ENCODE results near the gene TRAPPC11. TPM values are rescaled to one million over a fixed set of nuclear protein-coding genes. Genes with fewer than 3 reads are reported as not detected.

The TRAPPC11 gene
- total RNA-seq, 2 donors from 2014 or later, result 38.4 to 49.7 TPM

DNA sequence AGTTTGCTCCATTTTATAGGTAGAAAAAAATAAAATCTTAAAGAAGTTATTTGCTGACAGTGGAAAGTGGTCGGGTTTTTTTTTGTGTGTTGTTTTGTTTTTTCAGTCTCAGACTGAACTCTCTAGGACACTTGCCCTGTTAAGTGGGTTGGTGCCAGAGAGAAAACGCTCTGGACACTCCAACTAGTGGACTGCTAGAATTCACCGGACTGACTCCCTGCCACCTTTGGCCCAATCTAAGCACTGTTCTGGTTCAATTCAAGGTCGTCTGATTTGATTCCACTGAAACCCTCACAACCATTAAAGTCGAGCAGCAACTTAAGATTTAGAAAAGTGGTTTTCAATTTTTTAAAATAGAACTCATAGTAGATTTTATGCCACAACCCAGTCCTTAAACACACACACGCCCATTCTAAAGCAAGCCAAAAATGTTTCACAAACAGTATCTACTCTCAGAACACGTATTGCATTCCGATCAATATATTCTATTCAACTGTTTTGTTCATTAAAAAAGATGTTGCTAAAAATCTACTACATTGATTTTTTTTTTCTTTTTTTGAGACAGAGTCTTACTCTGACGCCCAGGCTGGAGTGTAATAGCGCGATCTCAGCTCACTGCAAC lies 27.4 kb upstream of the TRAPPC11 start:
- Mint-ChIP-seq H3K4me3 (no peak overlapping the region), H3K4me1 (peaks cover 11% of the 10 kb centered on the region), H3K36me3 (ENCODE audit: low read depth) (no peaks in the 10 kb centered on the region), H3K27me3 (ENCODE audit: insufficient read depth) (no peaks in the 10 kb centered on the region), H3K27ac (no peak overlapping the region), H3K9me3 (no peaks in the 10 kb centered on the region)
- 93 to 98% methylated on average over 5 to 11 of the region's 11 CpGs for WGBS, 2 experiments (ENCODE audit: insufficient coverage in 1 of 2, insufficient read length in 1 of 2)
- peaks cover 3% of the 10 kb centered on the region for H3K4me1 ChIP-seq (ENCODE audit: control insufficient read depth, insufficient read depth, low read length)
- no peaks in the 10 kb centered on the region for H3K27me3 ChIP-seq (ENCODE audit: control insufficient read depth, insufficient read depth, low read length, poor library complexity, severe bottlenecking)
- H3K4me3 ChIP-seq (ENCODE audit: low read length), result no peak overlapping the region
- no peaks in the 10 kb centered on the region for H3K36me3 ChIP-seq (ENCODE audit: control insufficient read depth, insufficient read depth, low read length)
- no peak overlapping the region for H3K9ac ChIP-seq (ENCODE audit: extremely low read depth, low read length, poor library complexity, severe bottlenecking)
- DNase-seq, result no peak
- H3K9me3 ChIP-seq (ENCODE audit: control insufficient read depth, low read length), result no peaks in the 10 kb centered on the region
- no peak for TF ChIP-seq CTCF (conservative IDR thresholded peaks at IDR 0.05)
- no peak overlapping the region for H3K27ac ChIP-seq (ENCODE audit: low read depth, low read length)

DNA sequence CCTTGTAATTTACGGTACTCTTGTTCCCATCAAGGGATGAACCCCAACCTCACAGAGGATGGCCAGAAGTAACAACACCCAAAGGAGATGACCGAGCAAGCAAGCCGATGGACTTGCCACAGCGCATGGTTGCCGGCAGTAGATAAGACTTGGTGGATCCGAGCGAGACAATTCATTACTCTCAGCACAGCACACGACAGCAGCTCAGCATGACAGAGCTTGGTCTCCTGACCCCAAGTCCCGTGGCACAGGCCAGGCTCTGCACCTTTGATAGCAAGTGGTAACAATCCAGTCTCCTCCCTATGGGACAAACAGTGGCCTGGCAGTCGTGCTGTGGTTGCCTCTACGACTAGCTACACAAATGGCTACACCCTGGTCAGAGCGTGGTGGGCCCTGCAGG lies 26.4 kb upstream of the TRAPPC11 start:
- H3K36me3 Mint-ChIP-seq (ENCODE audit: low read depth), result no peaks in the 10 kb centered on the region
- no peak for DNase-seq
- no peaks in the 10 kb centered on the region for H3K27me3 ChIP-seq (ENCODE audit: control insufficient read depth, insufficient read depth, low read length, poor library complexity, severe bottlenecking)
- H3K36me3 ChIP-seq (ENCODE audit: control insufficient read depth, insufficient read depth, low read length), result no peaks in the 10 kb centered on the region
- H3K4me1 ChIP-seq (ENCODE audit: control insufficient read depth, insufficient read depth, low read length), result peaks cover 3% of the 10 kb centered on the region
- no peak overlapping the region for H3K9ac ChIP-seq (ENCODE audit: extremely low read depth, low read length, poor library complexity, severe bottlenecking)
- no peaks in the 10 kb centered on the region for H3K9me3 ChIP-seq (ENCODE audit: control insufficient read depth, low read length)
- H3K27ac ChIP-seq (ENCODE audit: low read depth, low read length), result no peak overlapping the region
- no peaks in the 10 kb centered on the region for H3K27me3 Mint-ChIP-seq (ENCODE audit: insufficient read depth)
- TF ChIP-seq CTCF (conservative IDR thresholded peaks at IDR 0.05), result no peak
- H3K4me3 Mint-ChIP-seq, result no peak overlapping the region
- H3K27ac Mint-ChIP-seq, result peak overlapping the region; percentile 23
- H3K4me3 ChIP-seq (ENCODE audit: low read length), result no peak overlapping the region
- WGBS, 2 experiments (ENCODE audit: insufficient coverage in 1 of 2, insufficient read length in 1 of 2), result 91 to 93% methylated on average over 12 of the region's 12 CpGs
- peaks cover 14% of the 10 kb centered on the region for H3K4me1 Mint-ChIP-seq
- H3K9me3 Mint-ChIP-seq, result no peaks in the 10 kb centered on the region

GRCh38 chr4:183633476-183634400 lies 25.4 kb upstream of the TRAPPC11 start:
- H3K4me1 ChIP-seq (ENCODE audit: control insufficient read depth, insufficient read depth, low read length), result peaks cover 3% of the 10 kb centered on the region
- 86 to 89% methylated on average over 8 to 11 of the region's 11 CpGs for WGBS, 2 experiments (ENCODE audit: insufficient coverage in 1 of 2, insufficient read length in 1 of 2)
- no peak overlapping the region for H3K9ac ChIP-seq (ENCODE audit: extremely low read depth, low read length, poor library complexity, severe bottlenecking)
- H3K36me3 ChIP-seq (ENCODE audit: control insufficient read depth, insufficient read depth, low read length), result no peaks in the 10 kb centered on the region
- Mint-ChIP-seq H3K27me3 (ENCODE audit: insufficient read depth) (no peaks in the 10 kb centered on the region), H3K36me3 (ENCODE audit: low read depth) (no peaks in the 10 kb centered on the region), H3K4me1 (peaks cover 14% of the 10 kb centered on the region), H3K9me3 (no peaks in the 10 kb centered on the region), H3K4me3 (no peak overlapping the region), H3K27ac (no peak overlapping the region)
- H3K9me3 ChIP-seq (ENCODE audit: control insufficient read depth, low read length), result no peaks in the 10 kb centered on the region
- H3K27me3 ChIP-seq (ENCODE audit: control insufficient read depth, insufficient read depth, low read length, poor library complexity, severe bottlenecking), result no peaks in the 10 kb centered on the region
- TF ChIP-seq CTCF (conservative IDR thresholded peaks at IDR 0.05), result no peak
- no peak overlapping the region for H3K27ac ChIP-seq (ENCODE audit: low read depth, low read length)
- no peak overlapping the region for H3K4me3 ChIP-seq (ENCODE audit: low read length)
- no peak for DNase-seq
